ENCODE measurements around the gene EFCAB5. TPM values are rescaled to one million over a fixed set of nuclear protein-coding genes. Genes with fewer than 3 reads are reported as not detected.
A peak's percentile ranks its signal among the peaks of the same experiment; 100 is the strongest.

Gene EFCAB5
- total RNA-seq, 5 donors from 2014 or later (not counting 1 experiment from before 2014, with no cell fraction given) = 0.63 to 1.2 (median 1.0) TPM

GRCh38 chr17:29918922-29919856, 22.2 kb upstream of the EFCAB5 start:
- Mint-ChIP-seq H3K4me1 (peaks cover 39 to 43% (median 41%) of the 10 kb centered on the region in 3 donors), H3K4me3 (no peak overlapping the region), H3K9me3 (no peaks in the 10 kb centered on the region), H3K27ac (peak overlapping the region in 1 of 2 donors; percentile 40), H3K27me3 (no peaks in the 10 kb centered on the region), H3K36me3 (no peaks in the 10 kb centered on the region)
- WGBS (ENCODE audit: insufficient coverage) = no CpG with 5 or more reads among the region's 3 CpGs
- ATAC-seq (replicated peaks in 1 of 4) (no peak), DNase-seq (no peak)
- no peaks in the 10 kb centered on the region for H3K36me3 ChIP-seq (ENCODE audit: control insufficient read depth in 2 of 2, extremely low read depth in 1 of 2, insufficient read depth in 1 of 2, low read length in 1 of 2)
- H3K27me3 ChIP-seq (replicated peaks in 1 of 2; ENCODE audit: control insufficient read depth in 2 of 2, extremely low read depth in 1 of 2, insufficient read depth in 2 of 2, low read length in 1 of 2) = no peaks in the 10 kb centered on the region
- no peak overlapping the region for H3K27ac ChIP-seq (ENCODE audit: low read length)
- no peaks in the 10 kb centered on the region for H3K9me3 ChIP-seq
- no peaks in the 10 kb centered on the region for H3K4me1 ChIP-seq (ENCODE audit: control insufficient read depth in 1 of 2, extremely low read depth in 1 of 2, insufficient read depth in 2 of 2, low read length in 2 of 2)
- POLR2A ChIA-PET = interaction anchor here (0.7 to 1.0 kb wide), 2 partner anchors 11 to 12 kb away, joined by 3 to 5 read pairs; partner anchors contain the start of gene SSH2 (in 1 of the 2)
- CTCF ChIA-PET = interaction anchor here (0.6 to 2.1 kb wide), 4 partner anchors 9 to 400 kb away, joined by 3 to 21 read pairs (median 4); no protein-coding TSS in a partner anchor
- no peak overlapping the region for H3K4me3 ChIP-seq (ENCODE audit: control insufficient read depth in 1 of 2, extremely low read depth in 1 of 2, low read length in 1 of 2)

DNA sequence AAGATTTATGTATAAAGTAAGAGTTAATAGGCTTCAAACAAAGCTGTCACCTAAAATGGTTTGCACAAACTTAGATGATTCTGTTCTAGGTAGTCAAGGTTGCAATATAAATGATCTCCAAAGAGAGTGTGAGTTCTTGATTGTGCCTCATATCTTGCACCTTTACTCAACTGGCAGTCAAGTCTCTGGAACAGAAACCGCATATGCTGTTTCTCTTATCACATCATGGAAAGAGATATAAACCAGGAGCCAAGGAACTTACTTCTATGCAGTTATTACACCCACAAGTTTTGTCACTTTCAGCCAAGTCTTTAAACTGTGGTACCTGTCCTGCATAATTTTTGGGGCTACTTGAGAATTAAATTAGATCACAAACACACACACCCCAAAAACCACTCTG, 16.6 kb upstream of the EFCAB5 start:
- Histone ChIP-seq H3K27me3 (replicated peaks in 1 of 2; ENCODE audit: control insufficient read depth in 2 of 2, extremely low read depth in 1 of 2, insufficient read depth in 2 of 2, low read length in 1 of 2) (no peaks in the 10 kb centered on the region), H3K36me3 (ENCODE audit: control insufficient read depth in 2 of 2, extremely low read depth in 1 of 2, insufficient read depth in 1 of 2, low read length in 1 of 2) (no peaks in the 10 kb centered on the region), H3K9me3 (no peaks in the 10 kb centered on the region), H3K4me1 (ENCODE audit: control insufficient read depth in 1 of 2, extremely low read depth in 1 of 2, insufficient read depth in 2 of 2, low read length in 2 of 2) (peaks cover 8 to 19% of the 10 kb centered on the region in 2 experiments), H3K27ac (ENCODE audit: low read length) (no peak overlapping the region), H3K4me3 (ENCODE audit: control insufficient read depth in 1 of 2, extremely low read depth in 1 of 2, low read length in 1 of 2) (no peak overlapping the region)
- ATAC-seq (replicated peaks in 1 of 4) = no peak
- ChIA-PET POLR2A (interaction anchor here in 1 of 2 donors (0.6 kb wide), 1 partner anchor 104 kb away, joined by 3 read pairs; no protein-coding TSS in a partner anchor), CTCF (no interaction called here)
- H3K36me3 Mint-ChIP-seq = no peaks in the 10 kb centered on the region
- peaks cover 34 to 54% (median 44%) of the 10 kb centered on the region in 3 donors for H3K4me1 Mint-ChIP-seq
- no peak overlapping the region for H3K4me3 Mint-ChIP-seq
- DNase-seq = no peak
- H3K27me3 Mint-ChIP-seq = no peaks in the 10 kb centered on the region
- WGBS (ENCODE audit: insufficient coverage) = no CpG with 5 or more reads among the region's 1 CpG
- no peak overlapping the region for H3K27ac Mint-ChIP-seq
- no peaks in the 10 kb centered on the region for H3K9me3 Mint-ChIP-seq

GRCh38 chr17:29927546-29927945, 13.9 kb upstream of the EFCAB5 start:
- Histone ChIP-seq H3K27me3 (replicated peaks in 1 of 2; ENCODE audit: control insufficient read depth in 2 of 2, extremely low read depth in 1 of 2, insufficient read depth in 2 of 2, low read length in 1 of 2) (no peaks in the 10 kb centered on the region), H3K4me3 (ENCODE audit: control insufficient read depth in 1 of 2, extremely low read depth in 1 of 2, low read length in 1 of 2) (no peak overlapping the region), H3K27ac (ENCODE audit: low read length) (no peak overlapping the region), H3K36me3 (ENCODE audit: control insufficient read depth in 2 of 2, extremely low read depth in 1 of 2, insufficient read depth in 1 of 2, low read length in 1 of 2) (no peaks in the 10 kb centered on the region), H3K9me3 (no peaks in the 10 kb centered on the region), H3K4me1 (ENCODE audit: control insufficient read depth in 1 of 2, extremely low read depth in 1 of 2, insufficient read depth in 2 of 2, low read length in 2 of 2) (peaks cover 17 to 32% of the 10 kb centered on the region in 2 experiments)
- peak overlapping the region in 2 of 3 donors; percentile 12 to 29 for H3K4me3 Mint-ChIP-seq
- H3K9me3 Mint-ChIP-seq = no peaks in the 10 kb centered on the region
- DNase-seq (no peak), ATAC-seq (replicated peaks in 1 of 4) (no peak)
- POLR2A ChIA-PET = no interaction called here
- no peak overlapping the region for H3K27ac Mint-ChIP-seq
- WGBS (ENCODE audit: insufficient coverage) = no CpG with 5 or more reads among the region's 1 CpG
- H3K27me3 Mint-ChIP-seq = no peaks in the 10 kb centered on the region
- CTCF ChIA-PET = interaction anchor here in 1 of 2 donors (1.1 to 5.8 kb wide), 3 partner anchors 9 to 222 kb away, joined by 3 to 220 read pairs (median 3); no protein-coding TSS in a partner anchor
- peaks cover 28 to 42% (median 36%) of the 10 kb centered on the region in 3 donors for H3K4me1 Mint-ChIP-seq
- no peaks in the 10 kb centered on the region for H3K36me3 Mint-ChIP-seq

- Histone ChIP-seq H3K27ac (ENCODE audit: low read length) (peak overlapping the region; percentile 74), H3K9me3 (no peaks in the 10 kb centered on the region), H3K36me3 (ENCODE audit: control insufficient read depth in 2 of 2, extremely low read depth in 1 of 2, insufficient read depth in 1 of 2, low read length in 1 of 2) (no peaks in the 10 kb centered on the region), H3K4me1 (ENCODE audit: control insufficient read depth in 1 of 2, extremely low read depth in 1 of 2, insufficient read depth in 2 of 2, low read length in 2 of 2) (peaks cover 17 to 32% of the 10 kb centered on the region in 2 experiments), H3K27me3 (replicated peaks in 1 of 2; ENCODE audit: control insufficient read depth in 2 of 2, extremely low read depth in 1 of 2, insufficient read depth in 2 of 2, low read length in 1 of 2) (no peaks in the 10 kb centered on the region), H3K4me3 (ENCODE audit: control insufficient read depth in 1 of 2, extremely low read depth in 1 of 2, low read length in 1 of 2) (peak overlapping the region; percentile 92 to 95)
- Mint-ChIP-seq H3K36me3 (no peaks in the 10 kb centered on the region), H3K9me3 (no peaks in the 10 kb centered on the region), H3K4me1 (peaks cover 28 to 42% (median 38%) of the 10 kb centered on the region in 3 donors), H3K27me3 (no peaks in the 10 kb centered on the region), H3K27ac (no peak overlapping the region), H3K4me3 (no peak overlapping the region)
- ATAC-seq (replicated peaks in 1 of 4) = no peak
- CTCF ChIA-PET = interaction anchor here in 1 of 2 donors (1.1 to 5.8 kb wide), 2 partner anchors 120 to 149 kb away, joined by 5 to 220 read pairs; no protein-coding TSS in a partner anchor
- DNase-seq = peak in 10 of 35 experiments; percentile 3 to 43 (median 13)
- POLR2A ChIA-PET = interaction anchor here (0.5 to 0.7 kb wide), 4 partner anchors 20 to 635 kb away, joined by 3 read pairs; no protein-coding TSS in a partner anchor
- WGBS (ENCODE audit: insufficient coverage) = 2% methylated on average over 13 of the region's 13 CpGs
Observed at GRCh38 chr17:29929006-29929532, 12.4 kb upstream of the EFCAB5 start.

- H3K27ac Mint-ChIP-seq = no peak within 1 kb of the TSS
- CTCF ChIA-PET = interaction anchor here (0.6 to 5.8 kb wide), 24 partner anchors 8 to 1210 kb away, joined by 3 to 220 read pairs (median 5); partner anchors contain the start of genes ABHD15 (in 1 of the 2), EFCAB5 (in 1 of the 2) and RPL23A (in 1 of the 2)
Observed at GRCh38 chr17:29929533-29930408, 11.7 kb upstream of the EFCAB5 start, which contains the start of gene SSH2. Gene SSH2, minus strand, starts transcription at chr17:29930228. Its CDS starts 228 bp downstream, at chr17:29930000.

More at GRCh38 chr17:29929533-29930408, 11.7 kb upstream of the EFCAB5 start, which contains the start of gene SSH2:
- H3K4me1 Mint-ChIP-seq = peaks cover 27 to 42% (median 37%) of the 10 kb centered on the region in 3 donors
- POLR2A ChIA-PET = interaction anchor here (0.5 to 2.1 kb wide), 9 partner anchors 9 to 1978 kb away, joined by 3 to 13 read pairs (median 3); no protein-coding TSS in a partner anchor
- peak within 1 kb of the TSS; percentile 92 to 95 for H3K4me3 ChIP-seq (ENCODE audit: control insufficient read depth in 1 of 2, extremely low read depth in 1 of 2, low read length in 1 of 2)
- no peak within 1 kb of the TSS for H3K4me3 Mint-ChIP-seq
- WGBS (ENCODE audit: insufficient coverage) = under 1% methylated on average over 62 of the region's 71 CpGs
- H3K36me3 Mint-ChIP-seq = no peaks in the 10 kb centered on the region
- no peaks in the 10 kb centered on the region for H3K9me3 Mint-ChIP-seq
- H3K27me3 ChIP-seq (replicated peaks in 1 of 2; ENCODE audit: control insufficient read depth in 2 of 2, extremely low read depth in 1 of 2, insufficient read depth in 2 of 2, low read length in 1 of 2) = no peaks in the 10 kb centered on the region
- H3K27ac ChIP-seq (ENCODE audit: low read length) = peak within 1 kb of the TSS; percentile 74
- peaks cover 17 to 32% of the 10 kb centered on the region in 2 experiments for H3K4me1 ChIP-seq (ENCODE audit: control insufficient read depth in 1 of 2, extremely low read depth in 1 of 2, insufficient read depth in 2 of 2, low read length in 2 of 2)
- no peaks in the 10 kb centered on the region for H3K27me3 Mint-ChIP-seq
- no peaks in the 10 kb centered on the region for H3K36me3 ChIP-seq (ENCODE audit: control insufficient read depth in 2 of 2, extremely low read depth in 1 of 2, insufficient read depth in 1 of 2, low read length in 1 of 2)
- DNase-seq = peak; percentile 76 to 92 (median 86)
- H3K9me3 ChIP-seq = no peaks in the 10 kb centered on the region
- ATAC-seq (replicated peaks in 1 of 4) = peak; percentile 77 to 81 (median 79)
